GM19239 (cell line): Measurements from ENCODE around the gene INPP5B.
A peak's percentile ranks its signal among the peaks of the same experiment; 100 is the strongest.
"Not testable (repeated sequence)": the region's sequence is repeated elsewhere in the genome, so short reads cannot be mapped to it uniquely, and the experiment has no call there.

ENCODE experiments used
- DNase-seq: peaks from one replicate; pipeline ENCODE4 v3.0.0; 2011; ENCODE audit warnings: low spot score; ENCODE audit not compliant: insufficient read length
- FAIRE-seq: peaks from 2 replicates; lab custom pipeline; 2011; peaks lifted over from hg19 to GRCh38; lab: Jason Lieb, UNC

The INPP5B gene

DNA sequence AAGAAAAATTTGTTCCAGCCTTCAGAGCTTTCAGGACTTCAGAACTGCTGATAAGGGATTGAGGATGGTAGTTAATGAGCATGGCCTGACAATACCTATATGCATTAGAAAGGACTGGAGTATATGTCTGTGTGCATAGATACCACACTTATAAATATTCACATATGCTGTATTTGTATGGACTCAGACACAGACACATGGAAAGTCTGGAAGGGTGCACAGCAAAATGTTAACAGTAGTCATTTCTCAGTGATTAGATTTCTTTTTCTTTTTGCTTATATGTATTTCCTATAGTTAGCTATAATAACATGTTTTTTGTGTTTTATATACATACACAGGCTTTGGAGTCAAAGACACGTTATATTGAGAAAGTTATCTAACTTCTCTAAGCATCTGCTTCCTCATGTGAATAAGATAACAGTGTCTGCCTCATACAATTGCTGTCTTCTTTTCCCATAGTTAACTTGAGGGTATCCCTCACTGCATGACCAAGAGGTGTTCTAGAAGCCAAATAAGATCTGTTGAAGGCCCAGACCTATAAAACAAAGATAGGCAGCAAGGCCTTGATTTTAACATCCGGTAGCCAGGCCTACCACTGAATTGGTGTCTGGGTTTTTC is 31.3 kb downstream of the INPP5B start:
- DNase-seq (no peak), FAIRE-seq (no peak)

DNA sequence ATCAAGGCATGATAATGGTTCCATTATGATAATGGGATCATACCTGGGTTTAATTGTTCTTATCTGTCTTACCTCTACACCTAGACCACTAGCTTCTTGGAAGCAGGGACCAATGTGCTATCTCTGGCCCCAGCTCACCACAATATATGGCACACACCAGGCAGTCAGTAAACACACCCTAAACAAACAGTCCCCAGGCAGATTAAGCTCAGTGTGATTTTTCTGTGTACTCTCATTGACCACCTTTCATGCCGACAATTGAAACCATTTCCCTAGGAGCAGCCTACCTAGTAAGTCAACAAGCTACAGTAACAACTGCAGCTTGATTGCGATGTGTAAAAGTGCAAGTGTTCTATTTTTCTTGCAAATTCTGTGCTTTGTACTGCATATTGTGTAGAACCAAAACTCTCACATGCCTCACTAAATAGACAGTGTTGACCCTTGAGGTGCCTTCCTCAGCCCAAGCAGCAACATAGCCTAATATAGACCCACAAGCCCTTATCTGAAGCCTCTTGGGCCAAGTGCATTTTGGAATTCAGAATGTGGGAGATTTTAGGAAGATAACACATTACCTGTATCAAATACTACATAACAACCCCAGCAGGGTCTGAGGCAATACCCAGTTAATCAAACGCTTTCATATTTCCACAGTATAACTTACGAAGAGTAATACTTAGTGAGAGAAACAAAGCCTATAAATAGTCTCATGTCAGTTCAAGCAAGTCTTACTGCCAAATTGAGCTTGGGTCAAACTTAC is 32.0 kb downstream of the INPP5B start:
- FAIRE-seq, result no peak
- no peak for DNase-seq

DNA sequence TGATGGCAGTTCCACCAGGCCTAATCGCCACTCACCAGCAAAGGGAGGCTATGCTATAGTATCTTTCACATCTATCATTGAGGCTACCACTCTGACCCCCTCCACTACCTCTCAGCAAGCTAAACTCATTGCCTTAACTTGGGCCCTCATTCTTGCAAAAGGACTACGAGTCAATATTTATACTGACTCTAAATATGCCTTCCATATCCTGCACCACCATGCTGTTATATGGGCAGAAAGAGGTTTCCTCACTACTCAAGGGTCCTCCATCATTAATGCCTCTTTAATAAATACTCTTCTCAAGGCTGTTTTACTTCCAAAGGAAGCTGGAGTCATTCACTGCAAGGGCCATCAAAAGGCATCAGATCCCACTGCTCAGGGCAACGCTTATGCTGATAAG is 35.4 kb downstream of the INPP5B start:
- DNase-seq, FAIRE-seq: not testable (repeated sequence)

DNA sequence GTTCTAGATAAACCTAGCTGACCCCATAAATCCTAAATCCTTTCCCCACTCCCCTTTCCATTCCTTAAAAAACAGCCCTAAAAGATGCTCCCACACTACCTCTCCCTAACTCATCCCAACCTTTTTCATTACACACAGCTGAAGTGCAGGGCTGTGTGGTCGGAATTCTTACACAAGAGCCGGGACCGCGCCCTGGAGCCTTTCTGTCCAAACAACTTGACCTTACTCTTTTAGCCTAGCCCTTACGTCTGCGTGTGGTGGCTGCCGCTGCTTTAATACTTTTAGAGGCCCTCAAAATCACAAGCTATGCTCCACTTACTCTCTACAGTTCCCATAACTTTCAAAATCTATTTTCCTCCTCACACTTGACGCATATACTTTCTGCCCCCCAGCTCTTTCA is 36.0 kb downstream of the INPP5B start:
- not testable (repeated sequence) for DNase-seq, FAIRE-seq

DNA sequence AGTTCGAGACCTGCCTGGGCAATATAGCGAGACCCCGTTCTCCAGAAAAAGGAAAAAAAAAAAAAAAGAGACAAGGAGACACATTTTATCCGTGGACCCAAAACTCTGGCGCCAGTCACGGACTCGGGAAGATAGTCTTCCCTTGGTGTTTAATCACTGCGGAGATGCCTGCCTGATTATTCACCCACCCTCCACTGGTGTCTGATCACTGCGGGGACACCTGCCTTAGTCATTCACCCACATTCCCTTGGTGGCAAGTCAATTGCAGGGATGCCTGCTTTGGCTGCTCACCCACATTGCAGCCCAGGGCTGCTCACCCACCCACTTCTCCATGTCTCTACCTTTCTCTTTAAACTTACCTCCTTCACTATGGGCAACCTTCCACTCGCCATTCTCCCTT is 38.3 kb downstream of the INPP5B start:
- not testable (repeated sequence) for DNase-seq, FAIRE-seq

DNA sequence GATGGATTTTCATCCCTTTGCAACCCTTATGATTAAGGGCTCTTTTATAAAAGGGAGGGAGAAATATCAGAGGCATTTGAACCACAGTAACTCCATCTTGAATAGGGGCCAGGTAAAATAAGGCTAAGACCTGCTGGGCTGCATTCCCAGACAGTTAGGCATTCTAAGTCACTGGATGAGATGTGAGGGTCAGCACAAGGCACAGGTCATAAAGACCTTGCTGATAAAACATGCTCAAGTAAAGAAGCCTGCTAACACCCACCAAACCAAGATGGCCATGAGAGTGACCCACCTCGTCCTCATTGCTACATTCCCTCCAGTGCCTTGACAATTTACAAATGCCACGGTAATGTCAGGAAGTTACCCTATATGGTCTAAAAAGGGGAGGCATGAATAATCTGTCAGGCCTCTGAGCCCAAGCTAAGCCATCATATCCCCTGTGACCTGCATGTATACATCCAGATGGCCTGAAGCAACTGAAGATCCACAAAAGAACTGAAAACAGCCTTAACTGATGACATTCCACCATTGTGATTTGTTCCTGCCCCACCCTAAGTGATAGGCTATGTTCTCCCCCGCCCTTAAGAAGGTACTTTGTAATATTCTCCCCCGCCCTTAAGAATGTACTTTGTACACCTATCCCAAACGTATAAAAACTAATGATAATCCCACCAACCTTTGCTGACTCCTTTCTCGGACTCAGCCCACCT is 39.3 kb downstream of the INPP5B start:
- not testable (repeated sequence) for FAIRE-seq, DNase-seq

DNA sequence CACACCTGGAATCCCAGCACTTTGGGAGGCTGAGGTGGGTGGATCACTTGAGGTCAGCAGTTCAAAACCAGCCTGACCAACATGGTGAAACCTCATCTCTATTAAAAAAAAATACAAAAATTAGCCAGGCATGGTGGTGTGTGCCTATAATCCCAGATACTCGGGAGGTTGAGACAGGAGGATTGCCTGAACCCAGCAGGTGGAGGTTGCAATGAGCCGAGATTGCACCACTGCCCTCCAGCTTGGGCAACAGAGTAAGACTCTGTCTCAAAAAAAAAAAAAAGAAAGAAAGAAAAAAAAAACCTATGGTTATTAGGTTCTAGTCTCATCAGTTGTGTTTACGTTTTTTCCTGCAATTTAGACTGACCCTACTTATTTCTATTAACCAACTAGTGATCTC is 40.3 kb downstream of the INPP5B start:
- DNase-seq, FAIRE-seq: not testable (repeated sequence)

DNA sequence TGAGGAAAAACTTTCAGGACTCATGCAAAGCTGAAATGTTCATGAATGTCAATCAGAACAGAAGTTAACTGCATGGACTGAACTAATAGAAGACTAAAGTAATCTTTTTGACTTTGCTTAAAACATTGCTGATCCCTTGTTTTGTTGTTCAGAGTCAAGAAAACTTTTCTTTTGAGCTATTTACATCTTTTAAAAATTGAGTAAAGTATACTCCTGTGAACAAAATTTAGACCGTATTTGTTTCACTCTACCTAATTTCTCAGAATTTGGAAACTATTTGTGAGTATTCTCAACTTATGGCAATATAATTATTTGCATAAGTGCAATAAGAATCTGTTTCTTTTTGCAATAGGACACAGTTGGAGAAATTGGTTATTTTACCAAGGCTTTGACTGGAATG is 41.1 kb downstream of the INPP5B start:
- no peak for FAIRE-seq
- DNase-seq, result no peak

DNA sequence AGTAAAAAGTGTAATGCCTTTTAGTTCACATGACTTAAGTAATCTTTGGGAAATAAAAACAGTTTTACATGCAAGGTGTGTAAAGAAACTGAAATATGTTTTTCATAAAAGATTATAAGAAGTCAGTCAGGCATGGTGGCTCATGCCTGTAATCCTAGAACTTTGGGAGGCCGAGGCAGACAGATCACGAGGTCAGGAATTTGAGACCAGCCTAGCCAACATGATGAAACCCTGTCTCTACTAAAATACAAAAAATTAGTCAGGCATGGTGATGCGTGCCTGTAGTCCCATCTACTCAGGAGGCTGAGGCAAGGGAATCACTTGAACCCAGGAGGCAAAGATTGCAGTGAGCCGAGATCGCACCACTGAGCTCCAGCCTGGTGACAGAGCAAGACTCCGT is 42.9 kb downstream of the INPP5B start:
- not testable (repeated sequence) for DNase-seq, FAIRE-seq

DNA sequence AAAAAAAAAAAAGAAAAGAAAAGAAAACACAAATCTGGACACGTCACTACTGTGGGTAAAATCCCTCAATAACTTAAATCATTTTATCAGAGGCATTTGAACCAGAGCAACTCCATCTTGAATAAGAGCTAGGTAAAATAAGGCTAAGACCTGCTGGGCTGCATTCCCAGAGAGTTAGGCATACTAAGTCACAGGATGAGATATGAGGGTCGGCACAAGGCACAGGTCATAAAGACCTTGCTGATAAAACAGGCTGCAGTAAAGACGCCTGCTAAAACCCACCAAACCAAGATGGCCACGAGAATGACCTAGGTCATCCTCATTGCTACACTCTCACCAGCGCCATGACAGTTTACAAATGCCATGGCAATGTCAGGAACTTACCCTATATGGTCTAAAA is 43.9 kb downstream of the INPP5B start:
- DNase-seq, result no peak

DNA sequence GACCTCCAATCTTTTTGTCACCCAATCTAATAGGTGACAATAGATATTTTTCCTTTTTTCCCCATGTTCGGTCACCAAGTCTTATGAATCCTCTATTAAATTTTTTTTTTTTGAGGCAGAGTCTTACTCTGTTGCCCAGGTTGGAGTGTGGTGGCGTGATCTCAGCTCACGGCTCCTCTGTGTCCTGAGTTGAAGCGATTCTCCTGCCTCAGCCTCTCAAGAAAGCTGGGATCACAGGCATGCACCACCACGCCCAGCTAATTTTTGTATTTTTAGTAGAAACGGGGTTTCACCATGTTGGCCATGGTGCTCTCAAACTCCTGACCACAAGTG is 45.0 kb downstream of the INPP5B start:
- DNase-seq (no peak), FAIRE-seq (no peak)

More for the DNA sequence above, 43.9 kb downstream of the INPP5B start:
- FAIRE-seq, result no peak

DNA sequence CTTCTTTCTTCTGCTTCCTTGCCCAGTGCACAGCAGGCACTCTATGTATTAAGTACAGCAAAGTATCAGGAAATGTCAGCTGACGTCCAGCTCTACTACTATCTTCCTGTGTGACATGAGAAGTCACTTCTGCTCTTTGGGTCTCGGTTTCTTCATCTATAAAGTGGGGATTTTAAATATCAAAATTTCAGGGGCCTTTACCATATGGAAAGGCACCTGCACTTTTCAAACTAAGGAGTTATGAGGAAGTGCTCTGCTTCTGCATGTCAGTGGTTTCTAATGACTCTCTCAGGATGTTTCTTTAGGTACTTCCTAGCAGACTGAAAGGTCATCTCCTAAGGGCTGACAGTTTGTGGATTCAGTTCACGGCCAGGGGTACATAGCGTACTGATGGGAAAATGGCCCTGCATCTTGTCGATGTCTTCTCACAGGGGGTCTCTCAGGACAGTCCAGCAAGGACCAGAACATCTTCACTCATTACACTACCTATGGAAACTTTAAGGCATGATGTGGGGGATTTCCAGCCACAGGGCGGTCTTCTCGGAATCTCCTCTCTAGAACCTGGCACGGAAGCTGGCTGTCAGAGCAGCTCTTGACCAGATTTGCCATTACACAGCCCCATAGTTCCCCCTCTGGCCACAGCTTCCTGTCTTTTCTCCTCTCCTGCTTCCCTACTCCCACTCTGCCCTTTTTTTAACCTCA is 45.5 kb downstream of the INPP5B start:
- FAIRE-seq (peak; percentile 89), DNase-seq (peak; percentile 48)

DNA sequence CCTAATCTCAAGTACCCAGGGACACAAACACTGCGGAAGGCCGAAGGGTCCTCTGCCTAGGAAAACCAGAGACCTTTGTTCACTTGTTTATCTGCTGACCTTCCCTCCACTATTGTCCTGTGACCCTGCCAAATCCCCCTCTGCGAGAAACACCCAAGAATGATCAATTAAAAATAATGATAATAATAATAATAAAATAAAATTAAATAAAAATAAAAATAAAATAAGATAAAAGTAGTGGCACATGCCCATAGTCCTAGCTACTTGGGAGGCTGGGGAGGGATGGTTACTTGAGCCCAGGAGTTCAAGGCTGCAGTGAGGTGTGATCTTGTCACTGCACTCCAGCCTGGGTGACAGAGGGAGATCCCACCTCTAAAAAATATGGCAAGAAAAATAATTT is 49.3 kb downstream of the INPP5B start:
- DNase-seq, FAIRE-seq: not testable (repeated sequence)

DNA sequence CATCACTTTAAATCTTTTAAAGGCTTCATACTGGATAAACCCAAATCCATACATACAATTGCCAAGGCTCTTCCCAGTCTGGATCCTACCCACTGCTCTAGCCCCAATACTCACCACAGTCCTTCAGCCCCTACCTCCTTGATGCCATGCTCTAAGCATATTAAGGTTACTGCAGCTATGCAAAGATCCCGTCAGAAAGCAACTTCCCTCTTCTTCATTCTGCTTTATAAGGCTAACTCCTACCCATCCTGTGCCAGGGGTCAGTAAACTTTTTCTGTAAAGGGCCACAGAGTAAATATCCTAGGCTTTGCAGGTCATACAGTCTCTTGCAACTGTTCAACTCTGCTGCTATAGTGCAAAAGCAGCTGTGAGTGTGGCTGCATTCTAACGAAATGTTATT is 53.2 kb downstream of the INPP5B start:
- FAIRE-seq (no peak), DNase-seq (no peak)

DNA sequence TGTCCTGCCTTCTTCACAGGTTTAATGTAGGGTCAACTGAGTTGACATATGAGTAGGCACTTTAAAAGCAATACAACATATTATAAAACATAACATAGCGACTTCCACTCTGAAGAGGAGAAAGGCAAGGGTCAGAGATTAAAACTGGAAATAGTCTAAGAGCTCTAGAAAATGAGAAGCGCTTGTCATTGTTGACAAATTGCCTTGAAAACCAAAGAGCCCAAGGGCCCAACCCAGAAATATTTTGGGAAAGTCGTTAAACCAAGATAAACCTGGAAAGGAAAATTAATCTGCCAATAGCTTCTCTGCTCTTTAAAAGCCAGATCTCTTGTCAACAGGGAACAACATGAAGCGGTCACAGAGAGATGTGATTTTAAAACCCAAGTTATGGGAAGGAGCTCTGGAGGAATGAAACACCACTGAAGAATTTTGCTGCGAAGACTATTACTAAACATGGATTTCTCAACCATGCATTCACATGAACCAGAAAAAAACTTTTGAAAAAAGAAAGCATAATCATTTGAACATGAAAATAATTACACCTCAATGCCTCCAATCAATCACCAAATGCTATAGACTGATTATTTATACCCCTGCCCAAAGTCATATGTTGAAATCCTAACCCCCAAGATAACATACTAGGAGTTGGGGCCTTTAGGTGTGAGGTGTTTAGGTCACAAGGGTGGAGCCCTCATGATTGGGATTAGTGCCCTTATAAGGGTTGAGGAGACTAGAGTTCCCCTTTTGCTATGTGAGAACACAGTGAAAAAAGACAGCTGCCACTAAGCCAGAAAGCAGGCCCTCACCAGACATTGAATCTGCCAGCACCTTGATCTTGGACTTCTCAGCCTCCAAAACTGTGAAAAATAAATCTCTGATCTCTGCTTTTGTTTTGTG is 54.5 kb downstream of the INPP5B start:
- FAIRE-seq, result no peak

DNA sequence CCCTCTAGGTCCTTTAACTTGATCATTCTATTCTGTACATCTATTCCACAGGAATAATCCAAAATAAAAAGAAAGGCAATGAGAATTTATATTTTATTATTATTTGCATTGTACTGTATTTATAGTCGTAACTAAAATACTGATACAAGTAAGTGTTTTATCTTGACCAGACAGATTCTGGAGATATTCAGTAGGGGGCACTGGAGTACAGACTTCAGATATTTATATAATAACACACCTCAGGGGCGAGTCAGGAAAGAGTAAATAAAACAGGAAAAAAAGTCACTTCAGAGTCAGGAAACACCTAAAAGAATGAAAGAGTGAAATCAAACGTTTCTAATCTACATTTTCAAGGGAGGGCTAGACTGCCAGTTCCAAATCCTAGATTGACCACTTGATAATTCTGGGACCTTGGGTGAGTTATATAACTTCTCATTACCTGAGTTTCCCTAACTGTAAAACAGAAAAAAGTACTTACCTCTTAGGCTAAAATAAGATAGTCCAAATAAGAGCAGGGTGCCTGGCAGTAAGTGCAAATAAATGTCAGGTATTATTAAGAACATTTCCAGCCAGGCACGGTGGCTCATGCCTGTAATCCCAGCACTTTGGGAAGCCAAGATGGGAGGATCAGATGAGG is 56.4 kb downstream of the INPP5B start:
- DNase-seq (no peak), FAIRE-seq (peak; percentile 74)

More for the DNA sequence above, 54.5 kb downstream of the INPP5B start:
- no peak for DNase-seq

DNA sequence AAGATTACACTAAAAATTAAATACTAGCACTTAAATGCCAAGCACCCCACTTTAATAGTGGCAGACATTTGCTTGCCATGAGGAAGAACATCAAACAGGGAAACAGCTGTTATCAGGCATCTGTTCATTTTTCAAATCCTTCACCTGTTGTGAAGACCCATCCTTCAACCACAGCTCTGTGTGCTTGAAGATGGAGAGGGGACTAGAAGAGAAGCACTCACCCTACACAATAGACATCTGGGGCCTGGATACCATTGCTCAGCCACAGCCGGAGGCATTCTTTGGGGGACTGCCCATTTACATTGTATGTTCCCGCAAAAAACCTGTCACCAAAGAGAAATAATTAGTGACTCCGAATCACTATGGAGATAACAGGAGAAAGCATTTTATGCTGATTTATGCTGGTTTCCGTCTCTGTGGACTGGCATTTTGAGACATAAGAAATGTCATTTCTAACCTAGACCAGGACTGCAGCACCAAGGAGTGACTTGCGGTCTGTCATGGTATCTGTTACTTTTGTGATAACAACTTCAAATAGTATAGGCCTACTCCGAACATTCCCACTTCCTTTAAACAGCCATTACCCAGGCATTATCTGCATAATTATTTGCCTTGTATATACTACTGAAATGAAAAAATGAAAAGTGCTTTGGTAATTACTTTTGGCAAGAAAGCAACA is 58.7 kb downstream of the INPP5B start:
- no peak for FAIRE-seq
- DNase-seq, result no peak

DNA sequence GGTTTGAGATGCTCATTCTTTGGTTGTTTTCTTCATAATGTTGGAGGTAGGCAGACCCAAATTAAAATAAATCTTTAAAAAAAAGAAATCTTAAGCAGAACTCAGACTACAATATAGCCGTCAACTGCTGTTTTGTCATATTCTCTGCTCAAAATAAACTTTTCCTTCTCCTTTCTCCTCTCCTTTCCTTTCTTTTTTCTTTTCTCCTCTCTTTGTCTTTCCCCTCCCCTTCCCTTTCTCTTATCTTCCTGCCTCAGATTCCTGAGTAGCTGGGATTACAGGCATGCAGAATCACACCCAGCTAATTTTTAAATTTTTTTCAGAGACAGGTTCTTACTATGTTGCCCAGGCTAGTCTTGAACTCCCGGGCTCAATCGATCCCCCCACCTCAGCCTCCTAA is 62.7 kb downstream of the INPP5B start:
- no peak for DNase-seq

DNA sequence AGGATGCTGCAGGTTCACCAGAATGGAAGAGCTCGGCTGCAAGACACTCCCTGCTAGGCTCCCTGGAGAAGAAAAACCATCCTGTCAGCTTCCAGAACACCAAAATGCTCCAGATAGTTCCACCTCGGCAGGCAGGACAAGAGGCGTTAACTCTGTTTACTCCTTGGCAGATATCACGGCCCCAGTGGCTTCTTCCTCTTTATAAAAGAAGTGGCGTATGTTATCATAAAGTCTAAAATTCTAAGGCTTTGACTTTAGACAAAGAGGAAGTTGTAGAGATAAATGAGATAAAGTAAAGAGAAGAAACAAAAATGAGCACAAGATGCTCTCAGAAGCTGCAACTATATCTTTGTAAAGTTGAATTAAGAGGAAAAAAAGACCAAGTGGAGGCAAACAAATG is 63.2 kb downstream of the INPP5B start:
- DNase-seq, result no peak
- FAIRE-seq, result no peak

More for the DNA sequence above, 62.7 kb downstream of the INPP5B start:
- no peak for FAIRE-seq
